Kasumi-1 (cell line): ENCODE measurements around the gene TPSAB1.
A peak's percentile ranks its signal among the peaks of the same experiment; 100 is the strongest.
"Not testable (repeated sequence)": the region's sequence is repeated elsewhere in the genome, so short reads cannot be mapped to it uniquely, and the experiment has no call there.

Experiments used
- DNase-seq, 2 experiments: peaks; one replicate each; lab custom pipeline; 2025; lab: John Stamatoyannopoulos, UW

TPSAB1 gene

DNA sequence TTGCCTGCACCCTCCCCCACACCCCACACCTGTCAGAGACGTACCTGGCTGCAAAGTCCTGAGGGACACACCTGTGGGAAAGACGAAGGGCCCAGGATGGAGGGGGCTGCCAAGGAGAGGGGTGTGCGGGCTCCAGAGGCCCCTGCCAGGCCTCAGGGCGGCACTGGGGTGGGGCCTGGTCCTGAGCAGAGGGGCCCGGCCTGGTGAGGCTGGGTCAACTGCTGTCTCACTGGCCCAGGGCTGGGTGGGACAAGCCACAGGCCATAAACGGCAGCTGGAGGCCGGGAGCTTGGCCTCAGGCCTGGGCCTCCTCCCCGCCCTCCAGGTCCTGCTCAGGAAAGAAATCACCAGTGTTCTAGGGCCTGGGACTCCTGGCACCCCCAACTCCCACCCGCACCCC is 15.9 kb upstream of the TPSAB1 start:
- no peak for DNase-seq

DNA sequence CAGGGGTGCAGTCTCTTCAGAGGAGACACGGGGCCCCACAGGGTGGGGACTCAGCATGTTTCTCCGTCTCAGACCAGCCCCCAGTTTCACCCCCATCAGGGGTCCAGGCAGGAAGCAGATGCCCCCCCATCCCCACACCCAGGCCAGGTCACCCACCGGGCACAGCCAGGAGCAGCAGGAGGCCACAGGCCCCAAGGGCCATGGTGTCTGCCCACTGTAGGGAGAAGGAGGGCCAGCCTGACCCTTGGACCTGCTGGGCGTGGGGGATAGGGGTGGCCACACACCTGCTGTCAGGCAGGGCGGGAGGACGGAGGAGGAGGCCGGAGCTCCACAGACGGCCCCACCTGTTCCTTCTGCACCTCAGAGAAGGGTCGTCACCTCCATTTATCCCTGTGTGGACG is 15.5 kb upstream of the TPSAB1 start, which contains the start of gene TPSG1:
Gene TPSG1 (minus strand): TSS at position 218 of the 401 bp plus-strand sequence. CDS start 16 bp downstream, at position 202.
- no peak for DNase-seq

GRCh38 chr16:1225728-1226311 is 14.7 kb upstream of the TPSAB1 start:
- DNase-seq: not testable (repeated sequence)

DNA sequence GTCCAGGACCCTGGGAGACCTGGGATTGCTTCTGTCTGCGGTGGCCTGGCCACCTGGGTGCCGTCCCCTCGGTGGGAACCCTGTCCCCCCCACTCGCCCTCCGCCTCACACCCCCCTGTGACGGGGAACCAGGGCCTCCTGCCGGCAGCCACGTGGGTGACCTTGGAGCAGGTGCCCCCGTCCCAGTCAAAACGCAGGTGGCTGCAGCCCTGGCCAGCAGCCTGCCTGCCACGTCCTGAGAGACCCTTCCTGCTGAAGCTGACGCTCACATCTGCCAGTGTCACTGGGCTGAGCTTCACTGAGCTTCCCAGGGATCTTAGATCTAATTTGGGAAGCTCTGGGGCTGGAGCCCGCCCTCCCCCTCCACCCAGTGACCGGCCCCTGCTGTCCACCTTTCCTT is 13.8 kb upstream of the TPSAB1 start:
- not testable (repeated sequence) for DNase-seq

- not testable (repeated sequence) for DNase-seq
Measured at GRCh38 chr16:1228227-1228626, 12.3 kb upstream of the TPSAB1 start.

DNA sequence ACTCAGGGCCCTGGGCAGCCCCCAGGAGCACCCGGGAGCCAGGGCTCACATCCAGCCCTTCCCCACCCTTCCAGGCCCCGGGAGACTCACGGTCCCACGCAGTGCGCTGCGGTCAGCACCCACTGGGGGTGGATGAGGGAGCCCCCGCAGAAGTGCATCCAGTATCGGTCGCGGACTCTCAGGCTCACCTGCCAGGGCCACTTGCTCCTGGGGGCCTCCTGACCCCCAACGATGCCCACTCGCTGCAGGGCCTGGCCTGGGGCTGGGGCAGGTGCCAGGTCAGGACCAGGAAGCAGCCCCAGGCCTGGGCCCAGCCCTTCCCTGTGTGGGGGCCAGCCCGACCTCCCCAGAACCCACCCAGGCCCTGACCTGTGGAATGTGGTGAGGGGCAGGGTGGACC is 11.0 kb upstream of the TPSAB1 start:
- not testable (repeated sequence) for DNase-seq

GRCh38 chr16:1230084-1230470 is 10.4 kb upstream of the TPSAB1 start, which contains the start of gene TPSB2:
TSS of gene TPSB2 (minus strand) at chr16:1230184. CDS start at chr16:1229951, 233 bp downstream.
- not testable (repeated sequence) for DNase-seq

- DNase-seq: not testable (repeated sequence)
Measured at GRCh38 chr16:1230471-1231212, 9.9 kb upstream of the TPSAB1 start.

DNA sequence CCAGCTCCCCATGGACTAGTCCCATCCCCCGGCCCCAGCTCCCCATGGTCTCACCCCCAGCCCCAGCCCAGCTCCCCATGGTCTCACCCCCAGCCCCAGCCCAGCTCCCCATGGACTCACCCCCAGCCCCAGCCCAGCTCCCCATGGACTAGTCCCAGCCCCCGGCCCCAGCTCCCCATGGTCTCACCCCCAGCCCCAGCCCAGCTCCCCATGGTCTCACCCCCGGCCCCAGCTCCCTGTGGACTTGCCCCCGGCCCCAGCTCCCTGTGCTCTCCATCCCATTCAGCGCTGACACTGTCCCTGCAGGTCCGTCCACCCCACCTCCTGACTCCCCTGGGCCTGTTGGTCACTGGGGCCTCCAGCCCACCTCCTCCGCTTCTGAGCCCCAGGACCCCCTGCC is 9.2 kb upstream of the TPSAB1 start:
- DNase-seq: not testable (repeated sequence)

DNA sequence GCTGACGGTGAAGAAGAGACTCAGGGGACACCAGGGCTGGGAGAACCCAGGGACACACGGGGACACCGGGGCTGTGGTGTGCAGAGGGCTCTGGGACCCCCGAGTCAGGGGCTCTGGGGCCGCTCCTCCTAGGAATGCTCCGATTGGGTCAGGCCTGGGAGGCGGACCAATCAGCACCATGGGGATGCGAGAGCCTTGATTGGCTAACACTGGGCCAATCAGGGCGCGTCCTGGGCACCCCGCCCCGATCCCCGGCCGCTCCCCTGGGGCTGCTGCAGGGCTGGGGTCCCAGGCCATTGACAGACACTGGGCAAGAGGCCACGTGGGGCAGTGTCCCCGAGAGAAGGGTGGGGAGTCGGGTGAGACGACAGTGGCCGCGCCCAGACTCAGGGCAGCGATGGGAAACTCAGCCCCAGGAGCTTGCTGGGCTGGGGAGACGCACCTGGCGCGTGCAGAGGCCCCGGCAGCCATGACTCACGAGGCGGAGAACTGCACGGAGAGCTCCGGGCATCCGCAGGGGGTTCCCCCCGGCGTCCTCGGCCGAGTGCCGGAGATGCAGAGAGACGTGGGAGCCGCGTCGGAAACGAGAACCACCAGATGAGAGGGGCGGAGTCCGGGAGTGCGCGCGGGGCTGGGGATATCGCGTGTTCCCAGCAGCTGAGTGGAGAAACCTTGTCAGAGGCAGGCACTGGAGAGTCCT is 8.3 kb upstream of the TPSAB1 start:
- not testable (repeated sequence) for DNase-seq

- not testable (repeated sequence) for DNase-seq
Measured at GRCh38 chr16:1236659-1237058, 3.8 kb upstream of the TPSAB1 start.

GRCh38 chr16:1237990-1238389 is 2.5 kb upstream of the TPSAB1 start:
- DNase-seq: no peak

DNA sequence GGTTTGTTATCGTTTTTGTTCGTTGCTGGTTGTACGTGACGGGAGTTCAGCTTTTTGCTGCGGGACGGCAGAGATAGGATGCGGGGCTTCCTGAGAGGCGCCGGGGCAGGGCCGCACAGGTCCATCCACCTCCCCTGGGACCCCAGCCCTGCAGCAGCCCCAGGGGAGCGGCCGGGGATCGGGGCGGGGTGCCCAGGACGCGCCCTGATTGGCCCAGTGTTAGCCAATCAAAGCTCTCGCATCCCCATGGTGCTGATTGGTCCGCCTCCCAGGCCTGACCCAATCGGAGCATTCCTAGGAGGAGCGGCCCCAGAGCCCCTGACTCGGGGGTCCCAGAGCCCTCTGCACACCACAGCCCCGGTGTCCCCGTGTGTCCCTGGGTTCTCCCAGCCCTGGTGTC is 1.6 kb upstream of the TPSAB1 start:
- not testable (repeated sequence) for DNase-seq

DNA sequence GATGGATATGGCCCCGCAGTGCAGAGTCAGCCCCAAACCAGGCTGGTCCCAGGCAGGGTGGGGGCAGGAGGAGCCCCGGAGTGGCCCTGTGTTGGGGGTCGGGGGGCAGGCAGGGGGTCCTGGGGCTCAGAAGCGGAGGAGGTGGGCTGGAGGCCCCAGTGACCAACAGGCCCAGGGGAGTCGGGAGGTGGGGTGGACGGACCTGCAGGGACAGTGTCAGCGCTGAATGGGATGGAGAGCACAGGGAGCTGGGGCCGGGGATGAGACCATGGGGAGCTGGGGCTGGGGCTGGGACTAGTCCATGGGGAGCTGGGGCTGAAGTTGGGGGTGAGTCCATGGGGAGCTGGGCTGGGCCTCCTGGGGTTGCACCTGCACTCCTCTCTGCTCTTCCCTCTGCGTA is 930 bp upstream of the TPSAB1 start:
- not testable (repeated sequence) for DNase-seq

DNA sequence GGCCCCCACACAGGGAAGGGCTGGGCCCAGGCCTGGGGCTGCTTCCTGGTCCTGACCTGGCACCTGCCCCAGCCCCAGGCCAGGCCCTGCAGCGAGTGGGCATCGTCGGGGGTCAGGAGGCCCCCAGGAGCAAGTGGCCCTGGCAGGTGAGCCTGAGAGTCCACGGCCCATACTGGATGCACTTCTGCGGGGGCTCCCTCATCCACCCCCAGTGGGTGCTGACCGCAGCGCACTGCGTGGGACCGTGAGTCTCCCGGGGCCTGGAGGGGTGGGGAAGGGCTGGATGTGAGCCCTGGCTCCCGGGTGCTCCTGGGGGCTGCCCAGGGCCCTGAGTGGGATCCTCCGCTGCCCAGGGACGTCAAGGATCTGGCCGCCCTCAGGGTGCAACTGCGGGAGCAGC is 576 bp downstream of the TPSAB1 start:
- DNase-seq: not testable (repeated sequence)

- not testable (repeated sequence) for DNase-seq
Measured at GRCh38 chr16:1243363-1243762, 2.9 kb downstream of the TPSAB1 start.

- not testable (repeated sequence) for DNase-seq
Measured at GRCh38 chr16:1243907-1244850, 3.7 kb downstream of the TPSAB1 start.

GRCh38 chr16:1244881-1245280 is 4.4 kb downstream of the TPSAB1 start:
- DNase-seq: peak; percentile 37 to 54

DNA sequence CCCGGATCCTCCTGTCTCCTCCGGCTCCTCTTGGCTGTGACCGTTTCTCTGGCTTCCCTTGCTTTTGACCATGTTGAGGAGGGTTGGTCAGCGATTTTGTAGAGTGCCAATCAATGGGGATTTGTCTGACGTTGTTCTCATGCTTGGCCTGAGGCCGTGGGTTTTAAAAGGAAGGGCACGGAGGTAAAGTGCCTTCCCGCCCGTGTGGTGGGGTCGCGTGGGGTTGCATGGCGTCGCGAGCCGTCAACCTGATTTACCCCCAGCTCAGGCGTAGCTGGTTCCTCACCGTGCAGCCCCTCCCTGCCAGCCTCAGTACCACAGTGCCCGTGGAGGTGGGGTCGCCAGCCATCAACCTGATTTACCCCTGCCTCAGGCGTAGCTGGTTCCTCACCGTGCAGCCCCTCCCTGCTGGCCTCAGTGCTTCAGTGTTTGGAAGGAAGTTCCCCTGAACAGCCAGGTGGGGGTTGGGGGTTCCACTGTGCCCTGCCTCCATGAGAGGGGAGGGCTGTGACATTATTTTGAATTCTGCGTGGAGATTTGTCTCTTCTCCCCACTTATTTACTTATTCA is 5.0 kb downstream of the TPSAB1 start:
- no peak for DNase-seq

DNA sequence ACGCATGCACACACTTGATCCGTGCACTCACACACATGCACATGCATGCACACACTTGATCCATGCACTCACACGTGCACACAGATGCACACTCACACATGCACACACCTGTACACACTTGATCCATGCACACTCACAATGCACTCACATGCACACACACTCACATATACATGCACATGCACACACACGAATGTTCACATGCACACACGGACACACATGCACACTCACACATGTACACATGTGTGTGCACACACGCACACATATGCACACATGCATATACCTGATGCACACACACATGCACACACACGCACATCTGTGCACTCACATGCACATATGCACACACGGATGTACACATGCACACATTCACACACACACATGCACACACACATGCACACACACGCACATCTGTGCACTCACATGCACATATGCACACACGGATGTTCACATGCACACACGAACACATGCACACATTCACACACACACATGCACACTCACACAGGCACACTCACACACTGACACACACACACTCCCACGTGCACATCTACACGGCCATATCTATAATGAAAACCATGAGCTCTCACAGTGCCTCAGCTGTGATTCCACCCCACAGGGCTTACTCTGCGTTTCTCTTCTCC is 7.5 kb downstream of the TPSAB1 start:
- not testable (repeated sequence) for DNase-seq
